K562 (cell line): Measurements from ENCODE around the gene AGAP1. TPM values are rescaled to one million over a fixed set of nuclear protein-coding genes. Genes with fewer than 3 reads are reported as not detected.

Source experiments
- NCOA6 ChIP-seq: fragments of 450-650 bp; IDR thresholded peaks from 2 replicates; pipeline ENCODE4 v1.6.1; 2017; ENCODE audit warnings: mild to moderate bottlenecking
- NFYB ChIP-seq: IDR thresholded peaks from 2 replicates; pipeline ENCODE4 v1.6.1; 2011; ENCODE audit warnings: mild to moderate bottlenecking, moderate library complexity; ENCODE audit not compliant: insufficient read length; ENCODE audit errors: extremely low read depth
- POLR2G ChIP-seq: fragments of 200-400 bp; formaldehyde crosslinking; IDR thresholded peaks from 2 replicates; pipeline ENCODE4 v1.6.1; 2017; ENCODE audit warnings: low read depth, mild to moderate bottlenecking, antibody characterized with exemption, low read length, moderate library complexity
- ZNF263 ChIP-seq: sonication (generic); formaldehyde crosslinking; IDR thresholded peaks from 2 replicates; pipeline ENCODE4 v1.8.0; 2022; ENCODE audit warnings: mild to moderate bottlenecking, missing genetic modification reagents, borderline replicate concordance
- polyA plus RNA-seq, 8 experiments: library from polyadenylated mRNA; depleted of rRNA in 4 of 8; stranded (reverse) in 5 of 8; unstranded in 3 of 8; fragments of >200 nt; fragmentation: Nextera tagmentation in 2 of 8; fragmentation: Illumina TruSeq in 1 of 8; extraction: Ambion mirVana in 2 of 8; extraction: Trizol in 1 of 8; gene quantifications; 2 replicates each; pipeline versions ENCODE4 v1.2.1 to v1.2.3, GENCODE V29; 2011 to 2014; ENCODE audit warnings: inconsistent platforms in 1 of 8, missing spikeins in 1 of 8
- total RNA-seq, 7 experiments: library from RNA; depleted of rRNA in 6 of 7; stranded (reverse); fragments of >200 nt in 6 of 7; fragmentation: Illumina TruSeq in 2 of 7; extraction: Trizol in 2 of 7; gene quantifications; 2 replicates each; pipeline versions ENCODE4 v1.2.1 to v1.2.3, GENCODE V29; 2011 to 2021; ENCODE audit warnings: low replicate concordance in 1 of 7
- TF ChIP-seq, protein P1 (sequence below): fragments of 450-650 bp; IDR thresholded peaks from 2 replicates; pipeline ENCODE4 v1.6.1; 2016; ENCODE audit warnings: mild to moderate bottlenecking, moderate library complexity
- TF ChIP-seq, protein P2 (sequence below), 2 experiments: IDR thresholded peaks; 2 replicates each; pipeline ENCODE4 v1.6.1; 2011; ENCODE audit warnings: borderline replicate concordance in 1 of 2, control low read depth in 1 of 2, low read depth in 1 of 2, low read length in 1 of 2, mild to moderate bottlenecking in 1 of 2, mixed read lengths in 1 of 2, moderate library complexity in 1 of 2; ENCODE audit not compliant: insufficient read depth in 1 of 2, insufficient read length in 1 of 2, poor library complexity in 1 of 2, severe bottlenecking in 1 of 2; ENCODE audit errors: extremely low read depth in 1 of 2
- TF ChIP-seq, protein P3 (sequence below), 2 experiments: fragments of 450-650 bp; conservative IDR thresholded peaks; 2 replicates each; pipeline ENCODE4 v1.6.1; 2017; ENCODE audit warnings: mild to moderate bottlenecking in 2 of 2, moderate library complexity in 2 of 2

AGAP1 gene
- total and polyA plus RNA-seq, 9 of the 15 experiments (the other 6 are each of a cell fraction or from before 2014, with no cell fraction given): 1.3 to 24.0 (median 10.6) TPM

DNA sequence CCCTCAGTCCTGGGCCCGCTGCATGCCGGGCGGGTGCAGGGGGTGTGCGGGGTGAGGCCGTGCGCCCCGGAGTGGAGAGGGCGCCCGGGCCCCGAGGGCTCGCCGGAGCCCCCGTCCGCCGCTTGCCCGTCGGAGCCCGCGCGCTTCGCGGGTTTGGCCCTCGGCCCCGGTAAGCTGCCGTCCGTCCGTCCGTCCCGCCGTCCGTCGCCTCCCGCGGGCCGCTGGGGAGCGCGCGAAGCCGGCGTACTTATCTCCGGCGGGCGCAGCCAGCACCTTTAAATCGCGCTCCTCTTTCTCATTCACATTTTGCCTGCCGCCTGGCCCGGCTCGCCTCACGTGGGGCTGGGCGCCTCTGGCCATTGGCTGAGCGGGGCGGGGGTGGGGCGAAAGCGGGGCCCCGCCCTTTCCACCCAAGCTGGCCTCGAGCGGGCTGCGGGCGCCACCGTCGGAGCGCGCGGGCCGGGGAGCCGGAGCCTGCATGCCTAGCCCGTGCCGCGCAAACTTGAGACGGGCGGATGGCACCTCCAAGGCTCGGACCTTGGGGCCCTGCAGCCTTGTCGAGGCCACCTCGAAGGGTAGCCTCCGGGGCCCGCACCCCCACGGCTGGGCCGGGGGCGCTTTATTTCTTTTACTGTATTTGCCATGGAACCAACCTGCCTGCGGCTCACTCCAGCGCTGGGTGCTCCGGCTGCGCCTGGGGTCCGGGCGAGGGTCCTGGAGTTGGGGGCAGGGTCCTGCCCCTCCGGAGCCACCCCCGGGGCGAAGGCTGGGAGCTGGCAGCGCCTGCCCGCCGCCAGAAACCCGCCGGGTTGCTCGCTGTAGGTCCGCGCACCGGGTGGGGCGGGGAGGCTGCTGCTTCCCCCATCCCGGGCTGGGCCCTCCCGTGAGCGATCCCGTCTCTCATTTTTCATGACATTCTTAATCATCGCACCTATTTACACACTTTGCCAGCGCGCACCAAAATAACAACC lies 674.6 kb downstream of the AGAP1 start, which contains the start of gene GBX2 (continued):
- TF ChIP-seq, protein P1, sequence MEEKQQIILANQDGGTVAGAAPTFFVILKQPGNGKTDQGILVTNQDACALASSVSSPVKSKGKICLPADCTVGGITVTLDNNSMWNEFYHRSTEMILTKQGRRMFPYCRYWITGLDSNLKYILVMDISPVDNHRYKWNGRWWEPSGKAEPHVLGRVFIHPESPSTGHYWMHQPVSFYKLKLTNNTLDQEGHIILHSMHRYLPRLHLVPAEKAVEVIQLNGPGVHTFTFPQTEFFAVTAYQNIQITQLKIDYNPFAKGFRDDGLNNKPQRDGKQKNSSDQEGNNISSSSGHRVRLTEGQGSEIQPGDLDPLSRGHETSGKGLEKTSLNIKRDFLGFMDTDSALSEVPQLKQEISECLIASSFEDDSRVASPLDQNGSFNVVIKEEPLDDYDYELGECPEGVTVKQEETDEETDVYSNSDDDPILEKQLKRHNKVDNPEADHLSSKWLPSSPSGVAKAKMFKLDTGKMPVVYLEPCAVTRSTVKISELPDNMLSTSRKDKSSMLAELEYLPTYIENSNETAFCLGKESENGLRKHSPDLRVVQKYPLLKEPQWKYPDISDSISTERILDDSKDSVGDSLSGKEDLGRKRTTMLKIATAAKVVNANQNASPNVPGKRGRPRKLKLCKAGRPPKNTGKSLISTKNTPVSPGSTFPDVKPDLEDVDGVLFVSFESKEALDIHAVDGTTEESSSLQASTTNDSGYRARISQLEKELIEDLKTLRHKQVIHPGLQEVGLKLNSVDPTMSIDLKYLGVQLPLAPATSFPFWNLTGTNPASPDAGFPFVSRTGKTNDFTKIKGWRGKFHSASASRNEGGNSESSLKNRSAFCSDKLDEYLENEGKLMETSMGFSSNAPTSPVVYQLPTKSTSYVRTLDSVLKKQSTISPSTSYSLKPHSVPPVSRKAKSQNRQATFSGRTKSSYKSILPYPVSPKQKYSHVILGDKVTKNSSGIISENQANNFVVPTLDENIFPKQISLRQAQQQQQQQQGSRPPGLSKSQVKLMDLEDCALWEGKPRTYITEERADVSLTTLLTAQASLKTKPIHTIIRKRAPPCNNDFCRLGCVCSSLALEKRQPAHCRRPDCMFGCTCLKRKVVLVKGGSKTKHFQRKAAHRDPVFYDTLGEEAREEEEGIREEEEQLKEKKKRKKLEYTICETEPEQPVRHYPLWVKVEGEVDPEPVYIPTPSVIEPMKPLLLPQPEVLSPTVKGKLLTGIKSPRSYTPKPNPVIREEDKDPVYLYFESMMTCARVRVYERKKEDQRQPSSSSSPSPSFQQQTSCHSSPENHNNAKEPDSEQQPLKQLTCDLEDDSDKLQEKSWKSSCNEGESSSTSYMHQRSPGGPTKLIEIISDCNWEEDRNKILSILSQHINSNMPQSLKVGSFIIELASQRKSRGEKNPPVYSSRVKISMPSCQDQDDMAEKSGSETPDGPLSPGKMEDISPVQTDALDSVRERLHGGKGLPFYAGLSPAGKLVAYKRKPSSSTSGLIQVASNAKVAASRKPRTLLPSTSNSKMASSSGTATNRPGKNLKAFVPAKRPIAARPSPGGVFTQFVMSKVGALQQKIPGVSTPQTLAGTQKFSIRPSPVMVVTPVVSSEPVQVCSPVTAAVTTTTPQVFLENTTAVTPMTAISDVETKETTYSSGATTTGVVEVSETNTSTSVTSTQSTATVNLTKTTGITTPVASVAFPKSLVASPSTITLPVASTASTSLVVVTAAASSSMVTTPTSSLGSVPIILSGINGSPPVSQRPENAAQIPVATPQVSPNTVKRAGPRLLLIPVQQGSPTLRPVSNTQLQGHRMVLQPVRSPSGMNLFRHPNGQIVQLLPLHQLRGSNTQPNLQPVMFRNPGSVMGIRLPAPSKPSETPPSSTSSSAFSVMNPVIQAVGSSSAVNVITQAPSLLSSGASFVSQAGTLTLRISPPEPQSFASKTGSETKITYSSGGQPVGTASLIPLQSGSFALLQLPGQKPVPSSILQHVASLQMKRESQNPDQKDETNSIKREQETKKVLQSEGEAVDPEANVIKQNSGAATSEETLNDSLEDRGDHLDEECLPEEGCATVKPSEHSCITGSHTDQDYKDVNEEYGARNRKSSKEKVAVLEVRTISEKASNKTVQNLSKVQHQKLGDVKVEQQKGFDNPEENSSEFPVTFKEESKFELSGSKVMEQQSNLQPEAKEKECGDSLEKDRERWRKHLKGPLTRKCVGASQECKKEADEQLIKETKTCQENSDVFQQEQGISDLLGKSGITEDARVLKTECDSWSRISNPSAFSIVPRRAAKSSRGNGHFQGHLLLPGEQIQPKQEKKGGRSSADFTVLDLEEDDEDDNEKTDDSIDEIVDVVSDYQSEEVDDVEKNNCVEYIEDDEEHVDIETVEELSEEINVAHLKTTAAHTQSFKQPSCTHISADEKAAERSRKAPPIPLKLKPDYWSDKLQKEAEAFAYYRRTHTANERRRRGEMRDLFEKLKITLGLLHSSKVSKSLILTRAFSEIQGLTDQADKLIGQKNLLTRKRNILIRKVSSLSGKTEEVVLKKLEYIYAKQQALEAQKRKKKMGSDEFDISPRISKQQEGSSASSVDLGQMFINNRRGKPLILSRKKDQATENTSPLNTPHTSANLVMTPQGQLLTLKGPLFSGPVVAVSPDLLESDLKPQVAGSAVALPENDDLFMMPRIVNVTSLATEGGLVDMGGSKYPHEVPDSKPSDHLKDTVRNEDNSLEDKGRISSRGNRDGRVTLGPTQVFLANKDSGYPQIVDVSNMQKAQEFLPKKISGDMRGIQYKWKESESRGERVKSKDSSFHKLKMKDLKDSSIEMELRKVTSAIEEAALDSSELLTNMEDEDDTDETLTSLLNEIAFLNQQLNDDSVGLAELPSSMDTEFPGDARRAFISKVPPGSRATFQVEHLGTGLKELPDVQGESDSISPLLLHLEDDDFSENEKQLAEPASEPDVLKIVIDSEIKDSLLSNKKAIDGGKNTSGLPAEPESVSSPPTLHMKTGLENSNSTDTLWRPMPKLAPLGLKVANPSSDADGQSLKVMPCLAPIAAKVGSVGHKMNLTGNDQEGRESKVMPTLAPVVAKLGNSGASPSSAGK: peak; percentile 76
- TF ChIP-seq, protein P2, sequence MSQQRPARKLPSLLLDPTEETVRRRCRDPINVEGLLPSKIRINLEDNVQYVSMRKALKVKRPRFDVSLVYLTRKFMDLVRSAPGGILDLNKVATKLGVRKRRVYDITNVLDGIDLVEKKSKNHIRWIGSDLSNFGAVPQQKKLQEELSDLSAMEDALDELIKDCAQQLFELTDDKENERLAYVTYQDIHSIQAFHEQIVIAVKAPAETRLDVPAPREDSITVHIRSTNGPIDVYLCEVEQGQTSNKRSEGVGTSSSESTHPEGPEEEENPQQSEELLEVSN (IDR thresholded peaks at IDR 0.05; ENCODE audit: borderline replicate concordance in 1 of 2, extremely low read depth in 1 of 2, insufficient read depth in 1 of 2, insufficient read length in 1 of 2, low read depth in 1 of 2, low read length in 1 of 2, poor library complexity in 1 of 2, severe bottlenecking in 1 of 2): peak; percentile 65 to 92
- TF ChIP-seq, protein P3, sequence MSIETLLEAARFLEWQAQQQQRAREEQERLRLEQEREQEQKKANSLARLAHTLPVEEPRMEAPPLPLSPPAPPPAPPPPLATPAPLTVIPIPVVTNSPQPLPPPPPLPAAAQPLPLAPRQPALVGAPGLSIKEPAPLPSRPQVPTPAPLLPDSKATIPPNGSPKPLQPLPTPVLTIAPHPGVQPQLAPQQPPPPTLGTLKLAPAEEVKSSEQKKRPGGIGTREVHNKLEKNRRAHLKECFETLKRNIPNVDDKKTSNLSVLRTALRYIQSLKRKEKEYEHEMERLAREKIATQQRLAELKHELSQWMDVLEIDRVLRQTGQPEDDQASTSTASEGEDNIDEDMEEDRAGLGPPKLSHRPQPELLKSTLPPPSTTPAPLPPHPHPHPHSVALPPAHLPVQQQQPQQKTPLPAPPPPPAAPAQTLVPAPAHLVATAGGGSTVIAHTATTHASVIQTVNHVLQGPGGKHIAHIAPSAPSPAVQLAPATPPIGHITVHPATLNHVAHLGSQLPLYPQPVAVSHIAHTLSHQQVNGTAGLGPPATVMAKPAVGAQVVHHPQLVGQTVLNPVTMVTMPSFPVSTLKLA (conservative IDR thresholded peaks at IDR 0.05): 0 out of 4 replicates have a peak, but pooled peaks of 1 of the 2 experiments have one; percentile 37
- TF ChIP-seq NFYB: peak; percentile 21
- TF ChIP-seq POLR2G: peak; percentile 60; the same call in 1 of the 2 replicates
- peak; percentile 55; the same call in 1 of the 2 replicates for TF ChIP-seq NCOA6
- TF ChIP-seq ZNF263: no peak
